Activated naive CD8-positive, alpha-beta T cell treated with anti-CD3 and anti-CD28 coated beads for 36 hours (primary cell): ENCODE data around the gene CALN1. TPM values are rescaled to one million over a fixed set of nuclear protein-coding genes. Genes with fewer than 3 reads are reported as not detected.

Source experiments
- DNase-seq: peaks from one replicate; pipeline ENCODE4 v3.0.0; 2021
- H3K27ac Mint-ChIP-seq: one replicate; pipeline ENCODE4 v1.8.0; 2022; ENCODE audit warnings: mild to moderate bottlenecking, moderate library complexity, mixed read lengths
- H3K27me3 Mint-ChIP-seq: one replicate; pipeline ENCODE4 v1.8.0; 2022; ENCODE audit warnings: mild to moderate bottlenecking, mixed read lengths
- H3K36me3 Mint-ChIP-seq: one replicate; pipeline ENCODE4 v1.8.0; 2021; ENCODE audit warnings: mild to moderate bottlenecking, mixed read lengths
- H3K4me1 Mint-ChIP-seq: one replicate; pipeline ENCODE4 v1.8.0; 2021; ENCODE audit warnings: mixed read lengths
- H3K4me3 Mint-ChIP-seq: one replicate; pipeline ENCODE4 v1.8.0; 2022; ENCODE audit warnings: mild to moderate bottlenecking, moderate library complexity, mixed read lengths
- H3K9me3 Mint-ChIP-seq: one replicate; pipeline ENCODE4 v1.8.0; 2022; ENCODE audit warnings: mixed read lengths
- total RNA-seq, 2 experiments: library from RNA; stranded (reverse); gene quantifications; one replicate each; pipeline ENCODE4 v1.2.3, GENCODE V29; 2021

Gene CALN1
- total RNA-seq, 2 experiments from 2014 or later = not detected

GRCh38 chr7:72163271-72163670, 248.9 kb downstream of the CALN1 start:
- DNase-seq = no peak
- Mint-ChIP-seq H3K27ac (no peak overlapping the region), H3K4me3 (no peak overlapping the region), H3K9me3 (peaks cover 19% of the 10 kb centered on the region), H3K4me1 (no peaks in the 10 kb centered on the region), H3K36me3 (no peaks in the 10 kb centered on the region), H3K27me3 (no peaks in the 10 kb centered on the region)

- DNase-seq = no peak
- peaks cover 21% of the 10 kb centered on the region for H3K9me3 Mint-ChIP-seq
- no peaks in the 10 kb centered on the region for H3K4me1 Mint-ChIP-seq
- no peaks in the 10 kb centered on the region for H3K27me3 Mint-ChIP-seq
- H3K36me3 Mint-ChIP-seq = no peaks in the 10 kb centered on the region
- H3K4me3 Mint-ChIP-seq = no peak overlapping the region
- H3K27ac Mint-ChIP-seq = no peak overlapping the region
Observed at GRCh38 chr7:72161534-72161933, 250.6 kb downstream of the CALN1 start.

- no peak overlapping the region for H3K27ac Mint-ChIP-seq
- no peaks in the 10 kb centered on the region for H3K27me3 Mint-ChIP-seq
- no peak overlapping the region for H3K4me3 Mint-ChIP-seq
- no peaks in the 10 kb centered on the region for H3K4me1 Mint-ChIP-seq
- H3K36me3 Mint-ChIP-seq = no peaks in the 10 kb centered on the region
- peaks cover 13% of the 10 kb centered on the region for H3K9me3 Mint-ChIP-seq
- no peak for DNase-seq
Observed at GRCh38 chr7:72159911-72160310, 252.2 kb downstream of the CALN1 start.

- DNase-seq = no peak
- no peaks in the 10 kb centered on the region for H3K4me1 Mint-ChIP-seq
- peaks cover 1% of the 10 kb centered on the region for H3K9me3 Mint-ChIP-seq
- H3K4me3 Mint-ChIP-seq = no peak overlapping the region
- H3K27me3 Mint-ChIP-seq = no peaks in the 10 kb centered on the region
- H3K36me3 Mint-ChIP-seq = no peaks in the 10 kb centered on the region
- no peak overlapping the region for H3K27ac Mint-ChIP-seq
Observed at GRCh38 chr7:72156671-72157070, 255.5 kb downstream of the CALN1 start.

GRCh38 chr7:72153132-72153512, 259.0 kb downstream of the CALN1 start:
- Mint-ChIP-seq H3K4me3 (no peak overlapping the region), H3K36me3 (no peaks in the 10 kb centered on the region), H3K27me3 (no peaks in the 10 kb centered on the region), H3K4me1 (no peaks in the 10 kb centered on the region), H3K9me3 (peaks cover 3% of the 10 kb centered on the region), H3K27ac (no peak overlapping the region)
- no peak for DNase-seq

- Mint-ChIP-seq H3K36me3 (no peaks in the 10 kb centered on the region), H3K27me3 (no peaks in the 10 kb centered on the region), H3K4me1 (no peaks in the 10 kb centered on the region), H3K9me3 (peaks cover 3% of the 10 kb centered on the region), H3K27ac (no peak overlapping the region), H3K4me3 (no peak overlapping the region)
- DNase-seq = no peak
Observed at GRCh38 chr7:72152161-72153131, 259.7 kb downstream of the CALN1 start.

- Mint-ChIP-seq H3K27ac (no peak overlapping the region), H3K9me3 (peaks cover 12% of the 10 kb centered on the region), H3K36me3 (no peaks in the 10 kb centered on the region), H3K4me1 (no peaks in the 10 kb centered on the region), H3K27me3 (no peaks in the 10 kb centered on the region), H3K4me3 (no peak overlapping the region)
- DNase-seq = no peak
Observed at GRCh38 chr7:72140566-72140965, 271.6 kb downstream of the CALN1 start.

- no peak for DNase-seq
- H3K36me3 Mint-ChIP-seq = no peaks in the 10 kb centered on the region
- no peak overlapping the region for H3K4me3 Mint-ChIP-seq
- H3K27me3 Mint-ChIP-seq = no peaks in the 10 kb centered on the region
- no peak overlapping the region for H3K27ac Mint-ChIP-seq
- no peaks in the 10 kb centered on the region for H3K4me1 Mint-ChIP-seq
- H3K9me3 Mint-ChIP-seq = peaks cover 16% of the 10 kb centered on the region
Observed at GRCh38 chr7:72127136-72127535, 285.0 kb downstream of the CALN1 start.

- H3K4me1 Mint-ChIP-seq = no peaks in the 10 kb centered on the region
- H3K36me3 Mint-ChIP-seq = no peaks in the 10 kb centered on the region
- no peak overlapping the region for H3K4me3 Mint-ChIP-seq
- no peaks in the 10 kb centered on the region for H3K27me3 Mint-ChIP-seq
- H3K27ac Mint-ChIP-seq = no peak overlapping the region
- no peak for DNase-seq
- H3K9me3 Mint-ChIP-seq = peaks cover 4% of the 10 kb centered on the region
Observed at GRCh38 chr7:72123913-72124312, 288.2 kb downstream of the CALN1 start.

GRCh38 chr7:72118366-72118765, 293.8 kb downstream of the CALN1 start:
- H3K36me3 Mint-ChIP-seq = no peaks in the 10 kb centered on the region
- H3K9me3 Mint-ChIP-seq = peaks cover 4% of the 10 kb centered on the region
- H3K27me3 Mint-ChIP-seq = no peaks in the 10 kb centered on the region
- H3K27ac Mint-ChIP-seq = no peak overlapping the region
- no peaks in the 10 kb centered on the region for H3K4me1 Mint-ChIP-seq
- H3K4me3 Mint-ChIP-seq = no peak overlapping the region
- DNase-seq = no peak

GRCh38 chr7:72114129-72114528, 298.0 kb downstream of the CALN1 start:
- DNase-seq = no peak
- Mint-ChIP-seq H3K4me3 (no peak overlapping the region), H3K9me3 (peaks cover 8% of the 10 kb centered on the region), H3K36me3 (no peaks in the 10 kb centered on the region), H3K4me1 (no peaks in the 10 kb centered on the region), H3K27me3 (no peaks in the 10 kb centered on the region), H3K27ac (no peak overlapping the region)

- Mint-ChIP-seq H3K4me1 (no peaks in the 10 kb centered on the region), H3K27me3 (no peaks in the 10 kb centered on the region), H3K27ac (no peak overlapping the region), H3K36me3 (no peaks in the 10 kb centered on the region), H3K4me3 (no peak overlapping the region), H3K9me3 (peaks cover 11% of the 10 kb centered on the region)
- no peak for DNase-seq
Observed at GRCh38 chr7:72112992-72113391, 299.1 kb downstream of the CALN1 start.

GRCh38 chr7:72112530-72112929, 299.6 kb downstream of the CALN1 start:
- Mint-ChIP-seq H3K36me3 (no peaks in the 10 kb centered on the region), H3K4me1 (no peaks in the 10 kb centered on the region)

GRCh38 chr7:72111086-72111485, 301.1 kb downstream of the CALN1 start:
- Mint-ChIP-seq H3K4me1 (no peaks in the 10 kb centered on the region), H3K27ac (no peak overlapping the region), H3K27me3 (no peaks in the 10 kb centered on the region), H3K36me3 (no peaks in the 10 kb centered on the region), H3K4me3 (no peak overlapping the region), H3K9me3 (peaks cover 17% of the 10 kb centered on the region)
- DNase-seq = no peak

More at GRCh38 chr7:72112530-72112929, 299.6 kb downstream of the CALN1 start:
- H3K27ac Mint-ChIP-seq = no peak overlapping the region
- H3K9me3 Mint-ChIP-seq = peaks cover 14% of the 10 kb centered on the region
- H3K4me3 Mint-ChIP-seq = no peak overlapping the region
- no peaks in the 10 kb centered on the region for H3K27me3 Mint-ChIP-seq
- no peak for DNase-seq

- Mint-ChIP-seq H3K36me3 (no peaks in the 10 kb centered on the region), H3K27me3 (no peaks in the 10 kb centered on the region), H3K4me1 (no peaks in the 10 kb centered on the region), H3K4me3 (no peak overlapping the region), H3K9me3 (peaks cover 20% of the 10 kb centered on the region), H3K27ac (no peak overlapping the region)
- no peak for DNase-seq
Observed at GRCh38 chr7:72109566-72109965, 302.6 kb downstream of the CALN1 start.

GRCh38 chr7:72106405-72106804, 305.7 kb downstream of the CALN1 start:
- no peaks in the 10 kb centered on the region for H3K4me1 Mint-ChIP-seq
- no peaks in the 10 kb centered on the region for H3K36me3 Mint-ChIP-seq
- DNase-seq = no peak
- no peak overlapping the region for H3K4me3 Mint-ChIP-seq
- no peaks in the 10 kb centered on the region for H3K27me3 Mint-ChIP-seq
- peaks cover 23% of the 10 kb centered on the region for H3K9me3 Mint-ChIP-seq
- H3K27ac Mint-ChIP-seq = no peak overlapping the region
